Epithelial cell of esophagus (primary cell): ENCODE results near the gene CCNE1.

ENCODE experiments used
- DNase-seq: peaks from one replicate; pipeline ENCODE4 v3.0.0; 2010; ENCODE audit warnings: low read depth
- H3K4me3 ChIP-seq: 2 replicates; pipeline ENCODE4 v1.5.1; 2011; ENCODE audit warnings: mild to moderate bottlenecking, low read length, control low read depth
- TF ChIP-seq, protein P1 (sequence below): IDR thresholded peaks from 2 replicates; pipeline ENCODE4 v1.5.1; 2011; ENCODE audit warnings: low read depth, mild to moderate bottlenecking, low read length, control low read depth, inconsistent platforms; ENCODE audit not compliant: insufficient read depth; ENCODE audit errors: missing control alignments

CCNE1 gene

DNA sequence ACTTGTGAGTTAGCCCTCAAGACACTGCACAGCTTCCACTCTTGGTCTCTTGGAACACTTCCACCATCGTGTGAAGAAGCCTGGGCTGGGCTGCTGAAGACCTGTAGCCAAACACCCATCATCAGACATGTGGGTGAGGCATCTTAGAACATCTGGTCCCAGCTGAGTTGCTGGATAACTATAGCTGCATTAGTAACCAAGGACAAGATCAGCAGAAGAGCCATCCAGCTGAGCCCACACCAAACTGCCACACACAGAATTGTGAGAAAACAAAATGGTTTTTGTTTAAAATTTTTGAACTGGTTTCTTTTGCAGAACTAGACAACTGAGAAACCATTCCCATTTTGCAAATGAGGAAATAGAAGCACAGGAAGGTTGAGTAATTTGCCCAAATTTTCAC, 56.2 kb downstream of the CCNE1 start:
- TF ChIP-seq, protein P1, sequence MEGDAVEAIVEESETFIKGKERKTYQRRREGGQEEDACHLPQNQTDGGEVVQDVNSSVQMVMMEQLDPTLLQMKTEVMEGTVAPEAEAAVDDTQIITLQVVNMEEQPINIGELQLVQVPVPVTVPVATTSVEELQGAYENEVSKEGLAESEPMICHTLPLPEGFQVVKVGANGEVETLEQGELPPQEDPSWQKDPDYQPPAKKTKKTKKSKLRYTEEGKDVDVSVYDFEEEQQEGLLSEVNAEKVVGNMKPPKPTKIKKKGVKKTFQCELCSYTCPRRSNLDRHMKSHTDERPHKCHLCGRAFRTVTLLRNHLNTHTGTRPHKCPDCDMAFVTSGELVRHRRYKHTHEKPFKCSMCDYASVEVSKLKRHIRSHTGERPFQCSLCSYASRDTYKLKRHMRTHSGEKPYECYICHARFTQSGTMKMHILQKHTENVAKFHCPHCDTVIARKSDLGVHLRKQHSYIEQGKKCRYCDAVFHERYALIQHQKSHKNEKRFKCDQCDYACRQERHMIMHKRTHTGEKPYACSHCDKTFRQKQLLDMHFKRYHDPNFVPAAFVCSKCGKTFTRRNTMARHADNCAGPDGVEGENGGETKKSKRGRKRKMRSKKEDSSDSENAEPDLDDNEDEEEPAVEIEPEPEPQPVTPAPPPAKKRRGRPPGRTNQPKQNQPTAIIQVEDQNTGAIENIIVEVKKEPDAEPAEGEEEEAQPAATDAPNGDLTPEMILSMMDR, result no peak
- no peak for DNase-seq
- H3K4me3 ChIP-seq, result no peak overlapping the region

DNA sequence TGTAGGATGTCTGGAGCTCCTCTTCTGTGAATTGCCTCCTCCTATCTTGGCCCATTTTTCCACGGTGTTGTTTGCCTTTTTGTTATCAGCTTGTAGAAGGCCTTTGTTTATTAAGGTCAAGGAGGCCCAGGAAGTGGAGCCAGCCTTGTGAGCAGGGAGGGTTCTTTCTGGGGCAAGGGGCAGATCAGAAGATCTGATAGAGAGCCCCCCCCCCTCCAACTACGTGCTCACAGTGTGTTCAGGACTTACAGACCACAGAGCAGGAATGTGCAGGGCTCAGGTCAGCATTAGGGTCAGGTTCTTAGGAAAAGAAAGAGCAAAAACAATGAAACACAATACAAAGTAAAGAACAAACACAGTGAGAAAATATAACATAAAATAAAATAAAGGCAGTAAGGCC, 59.4 kb downstream of the CCNE1 start:
- DNase-seq, result no peak
- H3K4me3 ChIP-seq, result no peak overlapping the region
- TF ChIP-seq, protein P1, result no peak

DNA sequence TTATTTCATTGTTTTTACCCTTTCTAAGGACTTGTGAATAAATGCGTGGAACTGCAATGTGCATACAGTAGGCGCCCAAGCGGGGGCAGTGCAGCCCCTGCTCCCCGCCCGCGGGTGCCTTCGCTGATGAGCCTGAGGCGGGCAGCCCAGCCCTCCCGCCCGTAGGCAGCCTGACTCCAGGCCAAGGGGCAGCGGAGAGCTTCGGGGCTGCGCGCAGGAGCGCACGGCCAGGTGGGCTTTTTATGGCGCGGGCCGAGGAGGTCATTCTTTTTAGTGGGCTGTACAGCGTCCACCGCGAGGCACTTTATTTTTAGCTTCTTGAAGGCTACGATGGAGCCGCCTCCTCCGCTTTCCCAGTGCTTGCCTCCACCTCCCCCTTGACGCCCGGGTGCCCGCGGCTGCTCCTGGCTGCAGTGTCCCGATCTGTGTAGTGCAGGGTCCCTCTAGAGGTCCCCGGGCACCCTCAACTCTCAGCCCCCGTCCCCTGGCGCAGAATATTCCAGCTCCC, 60.5 kb downstream of the CCNE1 start:
- H3K4me3 ChIP-seq, result no peak overlapping the region
- TF ChIP-seq, protein P1, result peak; percentile 18
- peak; percentile 19 for DNase-seq

DNA sequence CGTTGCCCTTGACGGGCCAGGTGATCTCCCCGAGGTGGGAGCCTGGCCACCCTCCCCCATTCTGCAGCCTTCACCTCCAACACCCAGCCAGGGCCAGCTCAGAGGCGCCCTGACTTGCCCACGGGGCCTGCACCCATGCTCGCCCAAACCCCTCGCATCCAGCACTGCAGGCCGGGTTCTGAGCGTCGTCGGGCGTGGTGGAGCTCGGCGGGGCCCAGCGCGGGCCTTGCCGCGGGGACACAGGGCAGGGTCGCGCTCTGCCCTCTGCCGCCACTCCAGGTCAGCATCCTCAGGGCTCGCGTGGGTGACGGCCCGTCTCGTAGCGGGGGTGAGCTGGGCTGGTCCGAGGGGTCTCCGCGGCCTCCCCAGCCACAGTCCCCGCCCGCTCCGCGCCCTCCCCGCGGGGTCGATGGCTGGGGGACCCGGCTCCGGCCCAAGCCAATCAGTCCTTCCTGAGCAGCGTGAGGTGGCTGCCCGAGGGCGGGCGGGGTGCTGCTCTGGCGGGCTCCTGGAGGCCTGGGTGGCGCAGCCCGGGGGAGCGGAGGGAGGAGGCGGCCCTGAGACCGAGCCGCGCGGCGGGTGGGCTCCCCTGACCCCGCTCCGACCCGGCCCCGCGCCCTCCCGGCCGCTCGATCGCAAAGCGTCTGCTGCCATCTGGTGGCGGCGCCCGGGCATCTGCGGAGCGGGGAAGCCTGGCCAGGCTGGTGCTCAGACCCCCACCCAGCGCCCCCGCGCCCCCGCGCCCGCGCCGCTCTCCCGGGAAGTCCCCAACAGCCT, 61.4 kb downstream of the CCNE1 start:
- H3K4me3 ChIP-seq, result peak overlapping the region; percentile 32
- TF ChIP-seq, protein P1, result peak; percentile 50
- peak; percentile 24 for DNase-seq
